GM12878 (cell line): ENCODE results near the gene PRADC1. TPM values are rescaled to one million over a fixed set of nuclear protein-coding genes. Genes with fewer than 3 reads are reported as not detected.

Experiments
- BACH1 ChIP-seq: fragments of 450-650 bp; IDR thresholded peaks from 2 replicates; pipeline ENCODE4 v1.6.1; 2017; ENCODE audit warnings: mild to moderate bottlenecking, borderline replicate concordance
- BMI1 ChIP-seq: fragments of 450-650 bp; IDR thresholded peaks from 2 replicates; pipeline ENCODE4 v1.6.1; 2016; ENCODE audit warnings: mild to moderate bottlenecking, moderate library complexity, borderline replicate concordance
- CHD2 ChIP-seq: IDR thresholded peaks from 2 replicates; pipeline ENCODE4 v1.6.1; 2011; ENCODE audit warnings: low read depth, low read length, improper control_type of control experiment, borderline replicate concordance
- CHD4 ChIP-seq: fragments of 200-600 bp; sonication (generic); IDR thresholded peaks from 2 replicates; pipeline ENCODE4 v1.6.1; 2016; ENCODE audit warnings: mild to moderate bottlenecking
- DPF2 ChIP-seq: fragments of 450-650 bp; IDR thresholded peaks from 2 replicates; pipeline ENCODE4 v1.6.1; 2017; ENCODE audit warnings: mild to moderate bottlenecking
- GATAD2B ChIP-seq: fragments of 450-650 bp; conservative IDR thresholded peaks from 2 replicates; pipeline ENCODE4 v1.6.1; 2017; ENCODE audit warnings: low read depth, mild to moderate bottlenecking, moderate library complexity
- IKZF1 ChIP-seq: fragments of 450-650 bp; conservative IDR thresholded peaks from 2 replicates; pipeline ENCODE4 v1.6.1; 2017; ENCODE audit warnings: antibody characterized with exemption, mild to moderate bottlenecking
- KDM1A ChIP-seq: fragments of 200-600 bp; sonication (generic); IDR thresholded peaks from 2 replicates; pipeline ENCODE4 v1.6.1; 2016; ENCODE audit warnings: borderline replicate concordance
- NBN ChIP-seq: fragments of 450-650 bp; IDR thresholded peaks from 2 replicates; pipeline ENCODE4 v1.6.1; 2016
- NFXL1 ChIP-seq: fragments of 450-650 bp; IDR thresholded peaks from 2 replicates; pipeline ENCODE4 v1.6.1; 2017; ENCODE audit warnings: antibody characterized with exemption, mild to moderate bottlenecking, borderline replicate concordance
- POLR2A ChIP-seq: IDR thresholded peaks from 2 replicates; pipeline ENCODE4 v1.6.1; 2011; ENCODE audit warnings: low read depth, mild to moderate bottlenecking, low read length
- POU2F2 ChIP-seq: IDR thresholded peaks from 3 replicates; pipeline ENCODE4 v1.6.1; 2011; ENCODE audit warnings: low read depth, mild to moderate bottlenecking, low read length, borderline replicate concordance
- RUNX3 ChIP-seq: IDR thresholded peaks from 2 replicates; pipeline ENCODE4 v1.6.1; 2012; ENCODE audit warnings: low read length, inconsistent platforms
- YY1 ChIP-seq: IDR thresholded peaks from 2 replicates; pipeline ENCODE4 v1.6.1; 2011; ENCODE audit warnings: low read depth, mild to moderate bottlenecking, low read length
- ZNF217 ChIP-seq: fragments of 450-650 bp; IDR thresholded peaks from 2 replicates; pipeline ENCODE4 v1.6.1; 2017; ENCODE audit warnings: antibody characterized with exemption, mild to moderate bottlenecking
- polyA plus RNA-seq, 11 experiments: library from polyadenylated mRNA; depleted of rRNA in 4 of 11; unstranded in 6 of 11; stranded (reverse) in 5 of 11; fragments of >200 nt; fragmentation: Nextera tagmentation in 4 of 11; fragmentation: Illumina TruSeq in 1 of 11; extraction: Ambion mirVana in 4 of 11; extraction: Trizol in 1 of 11; gene quantifications; 1 replicate in 1 of 11; 2 replicates in 10 of 11; pipeline versions ENCODE4 v1.2.1 to v1.2.3, GENCODE V29; 2011 to 2016; ENCODE audit warnings: inconsistent platforms in 2 of 11, missing spikeins in 2 of 11, low read depth in 1 of 11
- total RNA-seq, 4 experiments: library from RNA; depleted of rRNA in 3 of 4; stranded (reverse); fragments of >200 nt in 3 of 4; fragmentation: Illumina TruSeq in 1 of 4; extraction: Trizol in 1 of 4; gene quantifications; 2 replicates each; pipeline versions ENCODE4 v1.2.1 to v1.2.3, GENCODE V29; 2013 to 2021
- TF ChIP-seq, protein P1 (sequence below): IDR thresholded peaks from 2 replicates; pipeline ENCODE4 v1.6.1; 2011; ENCODE audit warnings: low read depth, low read length, improper control_type of control experiment, borderline replicate concordance
- TF ChIP-seq, protein P2 (sequence below): IDR thresholded peaks from 2 replicates; pipeline ENCODE4 v1.6.1; 2011; ENCODE audit warnings: low read depth, mild to moderate bottlenecking, low read length, moderate library complexity, borderline replicate concordance; ENCODE audit errors: extremely low read depth

The PRADC1 gene
- total and polyA plus RNA-seq, 10 of the 15 experiments (the other 5 are each of a cell fraction or from before 2014, with no cell fraction given), result 3.7 to 39.0 (median 13.8) TPM

DNA sequence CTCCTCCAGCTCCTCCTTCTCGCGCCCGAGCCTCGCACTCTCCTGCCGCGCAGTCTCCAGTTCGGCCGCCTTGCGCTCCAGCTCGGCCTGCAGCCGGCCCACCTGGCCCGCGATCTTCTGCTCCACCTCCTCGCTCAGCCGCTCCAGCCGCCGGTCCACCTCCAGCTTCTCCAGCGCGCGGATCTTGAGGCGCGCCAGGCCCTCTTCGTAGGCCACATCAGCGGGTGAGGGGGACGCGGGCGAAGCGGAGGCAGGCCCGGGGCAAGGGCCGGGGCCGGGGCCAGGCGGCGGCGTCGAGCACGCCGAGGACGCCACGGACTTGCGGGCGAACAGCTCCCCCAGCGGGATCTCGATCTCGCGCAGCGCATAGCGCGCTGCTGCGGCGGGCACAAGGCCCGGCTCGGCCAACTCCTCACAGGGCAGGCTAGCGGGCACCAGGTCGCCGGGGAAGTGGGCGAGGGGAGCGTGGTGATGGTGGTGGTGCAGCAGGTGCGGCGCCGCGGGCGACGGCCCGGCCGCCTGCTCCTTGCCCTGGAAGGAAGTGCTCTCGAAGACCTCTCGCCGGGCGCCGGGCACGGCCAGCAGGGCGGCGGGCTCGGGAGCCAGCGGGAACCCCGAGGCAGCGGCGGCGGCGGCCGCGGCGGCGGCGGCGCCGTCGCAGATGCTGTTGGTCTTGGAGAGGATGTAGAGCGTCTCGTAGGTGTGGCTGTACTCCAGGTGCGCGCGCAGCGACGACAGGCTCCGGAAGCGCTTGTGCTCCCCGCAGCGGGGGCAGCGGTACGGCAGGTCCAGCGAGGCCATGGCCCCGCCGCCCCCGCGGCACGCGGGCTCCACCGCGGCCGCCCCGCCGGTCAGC lies 36.0 kb upstream of the PRADC1 start (continued):
- no peak for TF ChIP-seq RUNX3
- no peak for TF ChIP-seq BACH1
- TF ChIP-seq ZNF217, result no peak
- TF ChIP-seq POU2F2, result 0 out of 3 replicates have a peak, but pooled peaks have one; percentile 13
- TF ChIP-seq POLR2A, result peak; percentile 58
- no peak for TF ChIP-seq NBN
- TF ChIP-seq, protein P1, sequence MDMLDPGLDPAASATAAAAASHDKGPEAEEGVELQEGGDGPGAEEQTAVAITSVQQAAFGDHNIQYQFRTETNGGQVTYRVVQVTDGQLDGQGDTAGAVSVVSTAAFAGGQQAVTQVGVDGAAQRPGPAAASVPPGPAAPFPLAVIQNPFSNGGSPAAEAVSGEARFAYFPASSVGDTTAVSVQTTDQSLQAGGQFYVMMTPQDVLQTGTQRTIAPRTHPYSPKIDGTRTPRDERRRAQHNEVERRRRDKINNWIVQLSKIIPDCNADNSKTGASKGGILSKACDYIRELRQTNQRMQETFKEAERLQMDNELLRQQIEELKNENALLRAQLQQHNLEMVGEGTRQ, result no peak
- no peak for TF ChIP-seq DPF2
- TF ChIP-seq YY1, result no peak
- TF ChIP-seq GATAD2B, result 0 out of 2 replicates have a peak, but pooled peaks have one; percentile 35
- TF ChIP-seq IKZF1, result peak; percentile 40
- no peak for TF ChIP-seq BMI1
- TF ChIP-seq KDM1A, result no peak
- no peak for TF ChIP-seq CHD2
- TF ChIP-seq, protein P2, sequence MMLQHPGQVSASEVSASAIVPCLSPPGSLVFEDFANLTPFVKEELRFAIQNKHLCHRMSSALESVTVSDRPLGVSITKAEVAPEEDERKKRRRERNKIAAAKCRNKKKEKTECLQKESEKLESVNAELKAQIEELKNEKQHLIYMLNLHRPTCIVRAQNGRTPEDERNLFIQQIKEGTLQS, result no peak
- TF ChIP-seq CHD4, result no peak
- TF ChIP-seq NFXL1, result no peak
